Spleen (tissue), 11 donors: ENCODE results near the gene TPPP3. TPM values are rescaled to one million over a fixed set of nuclear protein-coding genes. Genes with fewer than 3 reads are reported as not detected.
A peak's percentile ranks its signal among the peaks of the same experiment; 100 is the strongest.

Source experiments
- DNase-seq: peaks from one replicate; pipeline ENCODE4 v3.0.0-alpha.2; 2020
- H3K27ac ChIP-seq, 8 donors: fragments of 200-600 bp; sonication (generic) in 7 of 8; 1 replicate in 4 of 8; 2 replicates in 4 of 8; pipeline versions ENCODE4 v1.5.0 to v1.8.0; 2016 to 2021; ENCODE audit warnings: inconsistent platforms in 4 of 8, mild to moderate bottlenecking in 4 of 8, moderate library complexity in 1 of 8
- H3K27me3 ChIP-seq, 7 donors: fragments of 200-600 bp; sonication (generic) in 6 of 7; replicated peaks in 1 of 7; 1 replicate in 4 of 7; 2 replicates in 3 of 7; pipeline versions ENCODE4 v1.5.0 to v1.8.0; 2016 to 2021; ENCODE audit warnings: inconsistent platforms in 3 of 7, mild to moderate bottlenecking in 1 of 7
- H3K36me3 ChIP-seq, 6 donors: fragments of 200-600 bp; sonication (generic) in 5 of 6; 1 replicate in 4 of 6; 2 replicates in 2 of 6; pipeline versions ENCODE4 v1.5.0 to v1.8.0; 2016 to 2021; ENCODE audit warnings: inconsistent platforms in 2 of 6
- H3K4me1 ChIP-seq, 6 donors: fragments of 200-600 bp; sonication (generic) in 5 of 6; 1 replicate in 3 of 6; 2 replicates in 3 of 6; pipeline versions ENCODE4 v1.5.0 to v1.8.0; 2016 to 2021; ENCODE audit warnings: inconsistent platforms in 3 of 6
- H3K4me3 ChIP-seq, 8 donors: fragments of 200-600 bp; sonication (generic) in 7 of 8; 1 replicate in 4 of 8; 2 replicates in 4 of 8; pipeline versions ENCODE4 v1.5.0 to v1.8.0; 2016 to 2021; ENCODE audit warnings: inconsistent platforms in 4 of 8, mild to moderate bottlenecking in 4 of 8, moderate library complexity in 2 of 8
- H3K9me3 ChIP-seq, 8 donors: fragments of 200-600 bp; sonication (generic) in 7 of 8; 1 replicate in 4 of 8; 2 replicates in 4 of 8; pipeline versions ENCODE4 v1.5.0 to v1.8.0; 2016 to 2021; ENCODE audit warnings: inconsistent platforms in 4 of 8
- POLR2A ChIP-seq, 3 donors: fragments of 450-650 bp; IDR thresholded peaks; one replicate each; pipeline ENCODE4 v1.5.1; 2017; ENCODE audit warnings: antibody characterized with exemption in 3 of 3, mild to moderate bottlenecking in 1 of 3
- POLR2AphosphoS5 ChIP-seq, 3 donors: sonication (generic); formaldehyde crosslinking; IDR thresholded peaks; one replicate each; pipeline ENCODE4 v1.5.1; 2017; ENCODE audit warnings: antibody characterized with exemption in 3 of 3
- WGBS, 5 donors: extraction: QIAGEN DNeasy Blood & Tissue Kit in 3 of 5; methylation state at CpG; one replicate each; pipeline versions ENCODE4 v1.1.5 to v1.1.7; 2013 to 2018; 5-methylcytosine and 5-hydroxymethylcytosine counted together
- intact Hi-C: fragments of 100-400 bp; cut with DNase I; formaldehyde crosslinking; loops from one replicate; pipeline ENCODE4 v1.15.0; 2023; ENCODE audit warnings: low total_unique reads
- polyA plus RNA-seq, 3 donors: library from polyadenylated mRNA; stranded (reverse); fragments of 200-250 nt; gene quantifications; one replicate each; pipeline ENCODE4 v1.2.1, GENCODE V29; 2013
- total RNA-seq, 7 donors: library from RNA; depleted of rRNA in 3 of 7; stranded (reverse); fragments of >200 nt in 3 of 7; fragmentation: NEBNext Ultra II Directional in 4 of 7; extraction: Animal tissue kit (Norgen Biotek cat#: 25700) in 4 of 7; gene quantifications; one replicate each; pipeline versions ENCODE4 v1.1.0 to v1.2.1, GENCODE V29; 2016 to 2021
- TF ChIP-seq, protein P1 (sequence below), 11 experiments: fragments of 200-600 bp in 7 of 11; fragments of 450-650 bp in 4 of 11; sonication (generic) in 4 of 11; IDR thresholded peaks in 8 of 11; conservative IDR thresholded peaks in 3 of 11; 1 replicate in 7 of 11; 2 replicates in 4 of 11; pipeline versions ENCODE4 v1.4.0 to v1.8.0; 2016 to 2021; ENCODE audit warnings: antibody characterized with exemption in 11 of 11, inconsistent platforms in 4 of 11, mild to moderate bottlenecking in 1 of 11
- donor health status: healthy with polysubstance abuse.
- donor health status: DM: no; HTN: no; CAD: no; lungs with moderate emphysema.
- donor health status: DM: no; HTN: no; CAD: no.
- donor health status: Bipolar disorder and iron deficiency.
- donor health status: healthy.
- donor health status: DM: no; HTN: no; CAD: no.
- donor health status: DM: yes; HTN: yes; CAD: no.

The TPPP3 gene
- total and polyA plus RNA-seq, 10 donors: 2.5 to 13.9 (median 8.6) TPM

DNA sequence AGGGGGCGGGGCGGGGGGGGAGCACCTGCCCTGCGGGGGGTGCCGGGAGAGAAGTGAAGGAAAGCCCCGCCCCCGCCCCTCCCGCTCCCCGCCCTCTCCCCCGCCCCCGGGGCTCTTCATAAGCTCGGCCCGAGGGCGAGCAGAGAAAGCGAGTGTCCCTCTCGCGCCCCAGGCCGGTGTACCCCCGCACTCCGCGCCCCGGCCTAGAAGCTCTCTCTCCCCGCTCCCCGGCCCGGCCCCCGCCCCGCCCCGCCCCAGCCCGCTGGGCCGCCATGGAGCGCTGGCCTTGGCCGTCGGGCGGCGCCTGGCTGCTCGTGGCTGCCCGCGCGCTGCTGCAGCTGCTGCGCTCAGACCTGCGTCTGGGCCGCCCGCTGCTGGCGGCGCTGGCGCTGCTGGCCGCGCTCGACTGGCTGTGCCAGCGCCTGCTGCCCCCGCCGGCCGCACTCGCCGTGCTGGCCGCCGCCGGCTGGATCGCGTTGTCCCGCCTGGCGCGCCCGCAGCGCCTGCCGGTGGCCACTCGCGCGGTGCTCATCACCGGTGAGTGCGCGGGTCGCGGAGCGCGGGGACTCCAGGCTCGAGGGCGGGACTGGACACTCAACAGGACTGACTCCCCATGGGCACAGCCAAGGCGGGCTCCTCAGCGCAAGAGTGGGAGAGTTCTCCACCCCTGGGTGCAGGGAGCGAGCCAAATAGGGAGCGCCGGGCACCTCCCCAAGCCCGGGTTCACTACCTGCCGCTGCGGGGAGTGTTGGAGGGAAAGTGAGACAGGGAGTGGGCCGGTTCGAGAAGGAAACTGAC is 37.9 kb upstream of the TPPP3 start, which contains the start of gene HSD11B2:
TSS of gene HSD11B2 (plus strand) at position 145 of the 798 bp plus-strand sequence. CDS start at position 273, 128 bp downstream.
- WGBS, 5 donors: 1 to 3% (median 2%) methylated on average over 18 to 86 of the region's 87 CpGs
- Histone ChIP-seq H3K27ac (peak within 1 kb of the TSS in 7 of 8 donors; percentile 21 to 71 (median 61)), H3K4me1 (peaks cover 32 to 83% (median 63%) of the 10 kb centered on the region in 6 donors), H3K4me3 (peak within 1 kb of the TSS; percentile 29 to 78 (median 53)), H3K27me3 (peaks cover 0 to 51% (median 16%) of the 10 kb centered on the region in 7 donors), H3K9me3 (no peaks in the 10 kb centered on the region), H3K36me3 (peaks cover 0 to 8% (median 0%) of the 10 kb centered on the region in 6 donors)
- intact Hi-C loops: no loop called here
- DNase-seq: peak; percentile 85
- TF ChIP-seq POLR2AphosphoS5 (IDR thresholded peaks at IDR 0.05): peak in 2 of 3 donors; percentile 30 to 53
- TF ChIP-seq, protein P1, sequence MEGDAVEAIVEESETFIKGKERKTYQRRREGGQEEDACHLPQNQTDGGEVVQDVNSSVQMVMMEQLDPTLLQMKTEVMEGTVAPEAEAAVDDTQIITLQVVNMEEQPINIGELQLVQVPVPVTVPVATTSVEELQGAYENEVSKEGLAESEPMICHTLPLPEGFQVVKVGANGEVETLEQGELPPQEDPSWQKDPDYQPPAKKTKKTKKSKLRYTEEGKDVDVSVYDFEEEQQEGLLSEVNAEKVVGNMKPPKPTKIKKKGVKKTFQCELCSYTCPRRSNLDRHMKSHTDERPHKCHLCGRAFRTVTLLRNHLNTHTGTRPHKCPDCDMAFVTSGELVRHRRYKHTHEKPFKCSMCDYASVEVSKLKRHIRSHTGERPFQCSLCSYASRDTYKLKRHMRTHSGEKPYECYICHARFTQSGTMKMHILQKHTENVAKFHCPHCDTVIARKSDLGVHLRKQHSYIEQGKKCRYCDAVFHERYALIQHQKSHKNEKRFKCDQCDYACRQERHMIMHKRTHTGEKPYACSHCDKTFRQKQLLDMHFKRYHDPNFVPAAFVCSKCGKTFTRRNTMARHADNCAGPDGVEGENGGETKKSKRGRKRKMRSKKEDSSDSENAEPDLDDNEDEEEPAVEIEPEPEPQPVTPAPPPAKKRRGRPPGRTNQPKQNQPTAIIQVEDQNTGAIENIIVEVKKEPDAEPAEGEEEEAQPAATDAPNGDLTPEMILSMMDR (IDR thresholded peaks at IDR 0.05 in 8 of 11, conservative IDR thresholded peaks at IDR 0.05 in 3 of 11): no peak
- TF ChIP-seq POLR2A (IDR thresholded peaks at IDR 0.05): no peak

GRCh38 chr16:67430504-67430976 is 37.2 kb upstream of the TPPP3 start:
- DNase-seq: no peak
- Histone ChIP-seq H3K9me3 (no peaks in the 10 kb centered on the region), H3K27ac (peak overlapping the region in 6 of 8 donors; percentile 29 to 71 (median 63)), H3K4me3 (peak overlapping the region; percentile 29 to 78 (median 53)), H3K27me3 (peaks cover 0 to 51% (median 16%) of the 10 kb centered on the region in 7 donors), H3K4me1 (peaks cover 30 to 77% (median 60%) of the 10 kb centered on the region in 6 donors), H3K36me3 (peaks cover 0 to 2% (median 0%) of the 10 kb centered on the region in 6 donors)
- 1 to 4% (median 1%) methylated on average over 9 to 53 of the region's 53 CpGs for WGBS, 5 donors
- intact Hi-C loops: no loop called here
- peak in 1 of 3 donors; percentile 45 for TF ChIP-seq POLR2AphosphoS5 (IDR thresholded peaks at IDR 0.05)
- TF ChIP-seq, protein P1 (IDR thresholded peaks at IDR 0.05 in 8 of 11, conservative IDR thresholded peaks at IDR 0.05 in 3 of 11): no peak
- no peak for TF ChIP-seq POLR2A (IDR thresholded peaks at IDR 0.05)

GRCh38 chr16:67429799-67430503 is 36.7 kb upstream of the TPPP3 start:
- Histone ChIP-seq H3K36me3 (no peaks in the 10 kb centered on the region), H3K4me1 (peaks cover 28 to 71% (median 54%) of the 10 kb centered on the region in 6 donors), H3K4me3 (peak overlapping the region; percentile 29 to 78 (median 53)), H3K27me3 (peaks cover 0 to 55% (median 16%) of the 10 kb centered on the region in 7 donors), H3K9me3 (no peaks in the 10 kb centered on the region), H3K27ac (peak overlapping the region in 1 of 8 donors; percentile 68)
- DNase-seq: no peak
- WGBS, 5 donors: 31 to 43% (median 39%) methylated on average over 11 to 13 of the region's 13 CpGs
- intact Hi-C loops: loop anchor here (5.0 kb wide), 1 partner anchor 32 kb away; no protein-coding TSS in a partner anchor
- no peak for TF ChIP-seq POLR2A (IDR thresholded peaks at IDR 0.05)
- no peak for TF ChIP-seq POLR2AphosphoS5 (IDR thresholded peaks at IDR 0.05)
- TF ChIP-seq, protein P1 (IDR thresholded peaks at IDR 0.05 in 8 of 11, conservative IDR thresholded peaks at IDR 0.05 in 3 of 11): no peak
